Measurements from ENCODE around the gene ERMARD. TPM values are rescaled to one million over a fixed set of nuclear protein-coding genes. Genes with fewer than 3 reads are reported as not detected.

Gene ERMARD
- total RNA-seq, 1 experiment from 2014 or later, result 18.1 TPM

DNA sequence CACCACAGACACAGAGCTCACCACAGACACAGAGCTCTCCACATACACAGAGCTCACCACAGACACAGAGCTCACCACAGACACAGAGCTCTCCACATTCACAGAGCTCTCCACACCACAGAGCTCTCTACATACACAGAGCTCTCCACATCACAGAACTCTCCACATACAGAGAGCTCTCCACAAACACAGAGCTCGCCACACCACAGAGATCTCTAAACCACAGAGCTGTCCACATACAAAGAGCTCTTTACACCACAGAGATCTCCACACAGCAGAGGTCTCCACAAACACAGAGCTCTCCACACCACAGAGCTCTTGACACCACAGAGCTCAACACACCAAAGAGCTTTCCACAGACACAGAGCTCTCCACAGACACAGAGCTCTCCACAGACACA is 55.8 kb downstream of the ERMARD start:
- DNase-seq (ENCODE audit: low read depth, low spot score), result no peak
- in situ Hi-C loops (cut with HindIII; ENCODE audit: low pct_unique_long_range_greater_than_20kb, low sequenced_read_pairs), result no loop called here

DNA sequence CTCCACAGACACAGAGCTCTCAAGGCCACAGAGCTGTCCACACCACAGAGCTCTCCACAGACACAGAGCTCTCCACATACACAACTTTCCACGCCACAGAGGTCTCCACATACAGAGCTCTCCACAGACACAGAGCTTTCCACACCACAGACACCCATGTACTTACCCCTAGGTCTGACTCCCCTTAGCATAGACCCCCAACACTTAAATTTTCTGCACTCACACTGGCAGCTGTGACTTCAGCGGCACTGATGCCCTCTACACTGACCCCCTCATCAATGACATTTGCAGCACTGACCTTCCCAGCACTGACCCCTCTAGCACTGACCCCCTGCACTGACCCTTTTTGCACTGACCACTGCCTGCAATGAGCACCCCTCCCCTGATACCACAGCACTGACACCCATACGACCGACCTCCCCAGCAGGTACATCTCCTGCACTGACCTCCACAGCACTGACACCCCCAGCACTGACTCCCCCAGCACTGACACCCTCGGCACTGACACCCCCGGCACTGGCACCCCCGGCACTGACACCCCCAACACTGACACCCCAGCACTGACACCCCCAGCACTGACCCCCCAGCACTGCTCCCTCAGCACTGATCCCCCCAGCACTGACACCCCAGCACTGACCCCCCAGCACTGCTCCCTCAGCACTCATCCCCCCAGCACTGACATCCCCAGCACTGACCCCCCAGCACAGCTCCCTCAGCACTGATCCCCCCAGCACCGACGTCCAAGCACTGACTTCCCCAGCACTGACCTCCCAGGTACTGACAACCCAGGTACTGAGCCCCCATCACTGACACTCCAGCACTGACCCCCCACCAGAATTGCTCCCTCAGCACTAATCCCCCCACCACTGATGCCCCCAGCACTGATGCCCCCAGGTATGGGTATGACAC is 56.5 kb downstream of the ERMARD start:
- no peak for DNase-seq (ENCODE audit: low read depth, low spot score)
- in situ Hi-C loops (cut with HindIII; ENCODE audit: low pct_unique_long_range_greater_than_20kb, low sequenced_read_pairs), result no loop called here

DNA sequence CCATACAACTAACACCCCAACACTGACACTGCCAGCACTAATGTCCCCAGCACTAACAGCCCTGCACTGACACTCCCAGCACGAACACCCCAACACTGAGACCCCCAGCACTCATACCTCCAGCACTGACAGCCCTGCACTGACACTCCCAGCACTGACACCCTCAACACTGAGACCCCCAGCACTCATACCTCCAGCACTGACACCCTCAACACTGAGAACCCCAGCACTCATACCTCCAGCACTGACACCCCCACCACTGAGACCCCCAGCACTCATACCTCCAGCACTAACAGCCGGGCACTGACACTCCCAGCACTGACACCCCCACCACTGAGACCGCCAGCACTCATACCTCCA is 57.2 kb downstream of the ERMARD start:
- DNase-seq (ENCODE audit: low read depth, low spot score), result no peak
- in situ Hi-C loops (cut with HindIII; ENCODE audit: low pct_unique_long_range_greater_than_20kb, low sequenced_read_pairs), result no loop called here

- in situ Hi-C loops (cut with HindIII; ENCODE audit: low pct_unique_long_range_greater_than_20kb, low sequenced_read_pairs), result no loop called here
- no peak for DNase-seq (ENCODE audit: low read depth, low spot score)
Observed at GRCh38 chr6:169809386-169809785, 58.0 kb downstream of the ERMARD start.

GRCh38 chr6:169810066-169810989 is 58.9 kb downstream of the ERMARD start:
- no peak for DNase-seq (ENCODE audit: low read depth, low spot score)
- in situ Hi-C loops (cut with HindIII; ENCODE audit: low pct_unique_long_range_greater_than_20kb, low sequenced_read_pairs), result no loop called here

GRCh38 chr6:169811072-169811471 is 59.6 kb downstream of the ERMARD start:
- in situ Hi-C loops (cut with HindIII; ENCODE audit: low pct_unique_long_range_greater_than_20kb, low sequenced_read_pairs), result no loop called here

DNA sequence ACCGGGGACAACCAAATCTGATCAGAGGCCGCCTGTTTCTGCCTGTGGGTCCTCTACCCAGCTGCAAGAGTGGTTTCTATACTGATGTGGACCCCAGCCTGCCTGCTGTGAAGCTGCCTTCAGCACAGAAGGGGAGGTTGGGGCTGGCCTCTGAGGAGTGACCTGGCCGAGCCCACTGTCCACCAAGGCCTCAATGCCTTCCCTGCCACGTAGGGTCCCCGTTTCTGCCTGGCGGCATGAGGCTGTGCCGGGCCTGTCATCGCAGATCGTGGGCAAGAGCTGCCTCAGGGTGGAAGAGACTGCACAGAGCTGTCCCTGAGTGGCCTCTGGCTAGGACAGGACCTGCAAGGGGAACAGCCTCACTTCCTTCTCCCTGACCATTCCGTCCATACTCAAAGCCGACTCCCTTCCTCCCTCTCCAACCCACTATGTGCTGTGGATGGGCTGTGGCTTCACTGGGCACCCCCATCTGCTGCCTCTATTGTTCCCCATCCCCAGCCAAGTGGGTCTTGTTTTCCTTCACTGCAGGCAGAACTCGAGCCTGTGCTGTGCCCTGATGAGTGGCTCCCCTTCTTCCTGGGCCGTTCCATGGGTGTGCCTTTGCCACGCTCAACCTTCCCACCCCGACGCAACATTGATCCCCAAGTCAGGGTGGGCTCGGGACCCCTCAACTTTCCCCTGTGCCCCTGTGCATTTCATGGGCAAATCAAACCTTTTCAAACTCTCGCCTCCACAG is 60.3 kb downstream of the ERMARD start:
- DNase-seq (ENCODE audit: low read depth, low spot score), result no peak
- in situ Hi-C loops (cut with HindIII; ENCODE audit: low pct_unique_long_range_greater_than_20kb, low sequenced_read_pairs), result no loop called here

More at GRCh38 chr6:169811072-169811471, 59.6 kb downstream of the ERMARD start:
- DNase-seq (ENCODE audit: low read depth, low spot score), result no peak

- in situ Hi-C loops (cut with HindIII; ENCODE audit: low pct_unique_long_range_greater_than_20kb, low sequenced_read_pairs), result no loop called here
- no peak for DNase-seq (ENCODE audit: low read depth, low spot score)
Observed at GRCh38 chr6:169812257-169812644, 60.8 kb downstream of the ERMARD start.

DNA sequence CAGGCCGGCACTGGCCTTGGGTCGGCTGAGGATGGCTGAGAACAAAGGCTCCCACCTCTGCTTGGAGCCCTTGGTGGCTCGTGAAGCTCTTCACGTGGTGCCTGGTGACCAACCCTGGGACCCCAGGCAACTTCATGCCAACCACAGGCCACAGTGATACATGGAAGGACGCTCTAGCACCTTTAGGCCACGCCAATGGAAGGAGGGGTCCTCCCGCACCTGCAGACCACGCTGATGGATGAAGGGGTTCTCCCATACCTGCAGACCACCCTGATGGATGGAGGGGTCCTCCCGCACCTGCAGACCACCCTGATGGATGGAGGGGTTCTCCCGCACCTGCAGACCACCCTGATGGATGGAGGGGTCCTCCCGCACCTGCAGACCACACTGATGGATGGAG is 62.5 kb downstream of the ERMARD start:
- in situ Hi-C loops (cut with HindIII; ENCODE audit: low pct_unique_long_range_greater_than_20kb, low sequenced_read_pairs), result no loop called here
- DNase-seq (ENCODE audit: low read depth, low spot score), result no peak

DNA sequence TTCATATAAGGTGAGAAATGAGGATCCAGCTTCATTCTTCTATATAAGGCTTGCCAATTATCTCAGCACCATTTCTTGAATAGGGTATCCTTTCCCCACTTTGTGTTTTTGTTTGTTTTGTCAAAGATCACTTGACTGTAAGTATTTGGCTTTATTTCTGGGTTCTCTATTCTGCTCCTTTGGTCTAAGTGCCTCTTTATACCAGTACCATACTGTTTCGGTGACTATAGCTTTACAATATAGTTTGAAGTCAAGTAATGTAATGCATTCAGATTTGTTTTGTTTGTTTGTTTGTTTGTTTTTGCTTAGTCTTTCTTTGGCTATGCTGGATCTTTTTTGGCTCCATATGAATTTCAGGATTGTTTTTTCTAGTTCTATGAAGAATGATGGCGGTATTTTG is 64.6 kb downstream of the ERMARD start:
- in situ Hi-C loops (cut with HindIII; ENCODE audit: low pct_unique_long_range_greater_than_20kb, low sequenced_read_pairs), result no loop called here
- no peak for DNase-seq (ENCODE audit: low read depth, low spot score)

DNA sequence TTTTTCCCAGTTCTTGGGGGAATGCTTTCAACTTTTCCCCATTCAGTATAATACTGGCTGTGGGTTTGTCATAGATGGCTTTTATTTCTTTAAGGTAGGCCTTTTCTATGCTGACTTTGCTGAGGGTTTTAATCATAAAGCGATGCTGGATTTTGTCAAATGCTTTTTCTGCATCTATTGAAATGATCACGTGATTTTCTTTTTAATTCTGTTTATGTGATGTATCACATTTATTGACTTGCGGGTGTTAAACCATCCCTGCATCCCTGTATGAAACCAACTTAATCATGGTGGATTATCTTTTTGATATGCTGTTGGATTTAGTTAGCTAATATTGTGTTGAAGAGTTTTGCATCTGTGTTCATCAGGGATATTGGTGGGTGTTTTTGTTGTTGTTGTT is 65.6 kb downstream of the ERMARD start:
- DNase-seq (ENCODE audit: low read depth, low spot score), result no peak
- in situ Hi-C loops (cut with HindIII; ENCODE audit: low pct_unique_long_range_greater_than_20kb, low sequenced_read_pairs), result no loop called here

DNA sequence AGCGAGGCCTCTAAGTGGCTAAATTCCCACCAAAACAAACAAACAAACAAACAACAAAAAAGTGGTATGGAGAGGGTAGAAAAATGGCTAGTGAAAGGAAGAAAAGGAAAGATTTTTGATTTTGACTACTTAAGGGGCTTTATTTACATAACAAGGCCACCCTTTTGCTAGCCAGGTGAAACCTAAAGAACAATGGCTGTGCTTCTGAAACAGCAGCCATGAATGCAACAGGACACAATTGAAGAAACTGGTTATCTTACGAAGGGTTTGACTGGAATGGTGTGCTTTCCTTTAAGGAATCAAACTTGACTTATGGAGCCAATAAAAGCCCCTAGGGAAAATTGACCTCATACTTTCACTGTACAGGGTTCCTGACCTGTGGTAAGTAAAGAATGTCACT is 68.9 kb downstream of the ERMARD start:
- in situ Hi-C loops (cut with HindIII; ENCODE audit: low pct_unique_long_range_greater_than_20kb, low sequenced_read_pairs), result no loop called here
- no peak for DNase-seq (ENCODE audit: low read depth, low spot score)

DNA sequence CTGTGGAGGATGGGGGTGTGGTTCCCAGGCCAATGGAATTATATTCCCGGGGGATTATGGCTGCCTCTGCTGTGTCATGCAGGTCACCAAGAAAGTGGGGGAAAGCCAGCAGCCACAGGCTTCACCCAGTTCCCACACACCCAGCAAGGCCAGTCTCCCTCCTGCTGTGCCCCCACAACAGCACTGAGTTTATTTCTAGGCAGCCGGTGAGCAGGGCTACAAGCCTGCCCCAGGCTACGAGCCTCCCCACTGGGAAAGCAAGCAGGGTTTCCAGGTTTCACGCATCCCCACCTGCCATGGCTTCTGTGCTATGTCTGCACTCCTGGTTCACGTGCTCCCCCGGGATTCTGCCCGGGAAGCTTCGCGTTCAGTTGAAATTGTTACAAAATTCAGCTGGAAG is 72.6 kb downstream of the ERMARD start:
- no peak for DNase-seq (ENCODE audit: low read depth, low spot score)
- in situ Hi-C loops (cut with HindIII; ENCODE audit: low pct_unique_long_range_greater_than_20kb, low sequenced_read_pairs), result no loop called here

DNA sequence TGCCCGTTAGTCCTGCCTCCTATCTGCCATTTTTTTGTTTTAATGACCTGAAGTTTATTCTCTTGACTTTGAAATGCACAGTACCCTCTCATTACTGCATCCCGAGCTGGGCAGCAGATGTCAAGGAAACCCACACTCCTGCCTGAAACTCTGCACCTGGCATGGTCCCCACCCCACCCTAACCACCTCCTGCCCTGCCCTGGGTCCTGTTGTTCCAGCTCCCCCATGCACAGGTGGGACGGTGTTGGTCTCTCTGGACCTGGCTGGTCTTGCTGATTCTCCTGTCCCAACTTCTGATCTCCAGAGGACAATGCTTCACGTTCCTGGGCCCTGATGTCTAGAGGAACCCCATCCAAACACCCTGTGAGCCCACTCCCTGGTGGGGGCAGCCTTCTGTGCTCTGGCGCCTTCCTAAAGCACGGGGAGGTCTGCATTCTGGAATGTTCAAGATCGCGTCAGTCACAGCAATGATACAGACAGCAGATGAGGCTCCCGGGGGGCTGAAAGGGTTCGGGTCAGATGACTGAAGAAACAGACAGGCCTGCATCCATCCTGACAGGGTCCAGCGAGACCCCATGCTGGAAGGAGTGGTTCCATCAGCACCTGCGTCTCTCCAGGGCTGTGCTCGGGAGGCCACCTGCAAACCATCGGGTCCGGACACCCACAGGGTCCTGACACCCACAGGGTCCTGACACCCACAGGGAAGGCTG is 73.6 kb downstream of the ERMARD start:
- DNase-seq (ENCODE audit: low read depth, low spot score), result no peak
- in situ Hi-C loops (cut with HindIII; ENCODE audit: low pct_unique_long_range_greater_than_20kb, low sequenced_read_pairs), result no loop called here

- in situ Hi-C loops (cut with HindIII; ENCODE audit: low pct_unique_long_range_greater_than_20kb, low sequenced_read_pairs), result no loop called here
- no peak for DNase-seq (ENCODE audit: low read depth, low spot score)
Observed at GRCh38 chr6:169825558-169826225, 74.3 kb downstream of the ERMARD start.

DNA sequence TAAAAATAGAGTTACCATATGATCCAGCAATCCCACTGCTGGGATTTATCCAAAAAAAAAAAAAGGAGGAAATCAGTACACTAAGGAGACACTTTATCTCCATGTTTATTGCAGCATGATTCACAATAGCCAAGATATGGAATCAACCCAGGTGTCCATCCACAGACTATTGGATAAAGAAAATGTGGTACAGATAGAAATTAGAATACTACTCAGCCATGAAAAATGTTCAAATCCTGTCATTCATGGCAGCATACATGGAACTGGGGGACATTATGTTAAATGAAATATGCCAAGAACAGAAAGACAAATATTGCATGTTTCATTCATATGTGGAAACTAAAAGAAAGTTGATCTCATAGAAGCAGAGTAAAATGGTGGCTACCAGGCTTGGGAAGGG is 75.3 kb downstream of the ERMARD start:
- DNase-seq (ENCODE audit: low read depth, low spot score), result no peak
- in situ Hi-C loops (cut with HindIII; ENCODE audit: low pct_unique_long_range_greater_than_20kb, low sequenced_read_pairs), result no loop called here

DNA sequence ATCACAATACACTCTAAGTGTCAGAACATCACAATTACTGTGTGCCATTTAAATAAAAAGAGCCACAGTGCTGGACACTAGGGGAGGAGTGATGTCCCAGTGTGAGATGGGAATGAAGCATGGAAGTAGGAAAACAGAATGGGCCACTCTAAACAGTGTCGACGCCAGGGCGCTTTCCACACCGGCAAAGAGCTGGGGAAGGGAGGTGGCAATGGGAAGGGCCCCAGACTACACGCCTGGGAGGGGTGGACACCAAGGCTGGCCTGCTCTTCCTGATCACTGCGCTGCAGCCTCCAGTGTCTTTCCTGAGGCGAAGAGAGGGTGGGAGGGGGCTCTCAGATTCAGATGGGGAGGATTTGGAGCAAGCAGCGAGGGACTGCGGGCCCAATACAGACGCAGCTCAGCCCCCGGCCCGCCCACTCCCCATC is 75.9 kb downstream of the ERMARD start:
- no peak for DNase-seq (ENCODE audit: low read depth, low spot score)
- in situ Hi-C loops (cut with HindIII; ENCODE audit: low pct_unique_long_range_greater_than_20kb, low sequenced_read_pairs), result no loop called here
